Thyroid gland (tissue), 4 donors: ENCODE data around the gene NT5E.

Experiments
- CTCF ChIP-seq, 6 experiments: fragments of 200-600 bp in 3 of 6; fragments of 450-650 bp in 3 of 6; sonication (generic) in 3 of 6; IDR thresholded peaks; one replicate each; pipeline ENCODE4 v1.5.1; 2016 to 2019; ENCODE audit warnings: antibody characterized with exemption in 6 of 6, mild to moderate bottlenecking in 2 of 6, inconsistent platforms in 1 of 6, moderate library complexity in 1 of 6
- POLR2A ChIP-seq, 2 donors: fragments of 450-650 bp; IDR thresholded peaks; one replicate each; pipeline ENCODE4 v1.6.1; 2017; ENCODE audit warnings: antibody characterized with exemption in 2 of 2, mild to moderate bottlenecking in 2 of 2, moderate library complexity in 1 of 2

- TF ChIP-seq POLR2A (IDR thresholded peaks at IDR 0.05) = no peak
- no peak for TF ChIP-seq CTCF (IDR thresholded peaks at IDR 0.05)
Observed at GRCh38 chr6:85494547-85495536, 45.0 kb downstream of the NT5E start.
